ENCODE measurements around the gene PELI3. TPM values are rescaled to one million over a fixed set of nuclear protein-coding genes. Genes with fewer than 3 reads are reported as not detected.

The PELI3 gene
- total and polyA plus RNA-seq, 2 donors: 7.6 to 22.5 TPM

DNA sequence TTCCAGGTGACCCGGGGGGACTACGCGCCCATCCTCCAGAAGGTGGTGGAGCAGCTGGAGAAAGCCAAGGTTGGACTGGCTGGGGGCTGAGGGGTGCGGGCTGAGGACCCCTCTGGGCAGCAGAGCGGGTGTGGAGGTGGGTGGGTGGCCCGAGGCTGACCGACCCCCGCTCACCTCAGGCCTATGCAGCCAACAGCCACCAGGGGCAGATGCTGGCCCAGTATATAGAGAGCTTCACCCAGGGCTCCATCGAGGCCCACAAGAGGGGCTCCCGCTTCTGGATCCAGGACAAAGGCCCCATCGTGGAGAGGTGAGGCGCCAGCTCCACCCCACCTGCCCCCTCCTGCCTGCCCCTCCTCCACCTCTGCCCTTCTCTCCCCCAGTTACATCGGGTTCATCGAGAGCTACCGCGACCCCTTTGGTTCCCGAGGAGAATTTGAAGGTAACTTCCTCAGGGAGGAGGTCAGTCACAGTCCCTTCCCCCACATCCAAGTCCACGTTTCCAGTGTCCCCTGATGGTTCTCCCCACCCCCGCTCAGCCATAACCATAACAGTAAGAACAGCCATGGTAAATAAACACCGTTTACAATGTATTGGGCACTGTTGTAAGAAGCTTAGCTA is 24.7 kb downstream of the PELI3 start:
- no peak overlapping the region for H3K4me3 ChIP-seq (ENCODE audit: low read depth, low read length)
- 63% methylated on average over 20 of the region's 20 CpGs for WGBS

DNA sequence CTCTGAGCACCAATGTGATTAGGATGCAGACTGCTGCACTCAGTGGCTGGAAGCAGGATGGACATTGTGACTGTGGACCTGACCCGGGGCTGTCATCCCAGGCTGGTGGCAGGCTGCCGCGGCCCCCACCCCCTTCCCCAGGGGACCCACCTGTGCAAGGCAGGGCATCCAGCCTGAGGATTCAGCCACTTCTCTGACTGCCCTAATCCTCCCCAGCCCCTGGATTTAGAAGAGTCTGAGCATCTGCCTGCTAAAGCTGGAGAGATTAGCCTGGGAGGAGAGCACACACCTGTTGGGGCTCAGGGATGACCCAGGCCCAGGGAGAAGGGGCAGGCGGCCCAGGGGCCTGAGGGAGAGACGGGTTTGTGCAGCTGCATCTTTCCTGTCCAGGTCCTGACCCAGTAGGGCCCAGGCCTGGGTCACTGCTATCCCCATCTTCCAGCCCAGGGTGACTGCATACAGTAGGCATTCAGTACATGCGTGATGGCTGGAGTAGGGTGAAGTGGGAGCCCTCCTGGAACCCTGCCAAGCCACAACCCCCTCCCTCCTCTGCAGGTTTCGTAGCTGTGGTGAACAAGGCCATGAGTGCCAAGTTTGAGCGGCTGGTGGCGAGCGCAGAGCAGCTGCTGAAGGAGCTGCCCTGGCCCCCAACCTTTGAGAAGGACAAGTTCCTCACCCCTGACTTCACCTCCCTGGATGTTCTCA is 25.6 kb downstream of the PELI3 start:
- H3K4me1 ChIP-seq (ENCODE audit: insufficient read depth): no peaks in the 10 kb centered on the region
- peaks cover 4% of the 10 kb centered on the region for H3K36me3 ChIP-seq (ENCODE audit: insufficient read depth)
- no peak overlapping the region for H3K4me3 ChIP-seq (ENCODE audit: low read depth, low read length)
- DNase-seq (ENCODE audit: extremely low spot score): no peak
- 92% methylated on average over 10 of the region's 10 CpGs for WGBS
- H3K27ac ChIP-seq (ENCODE audit: low read depth): no peak overlapping the region

More for the DNA sequence above, 24.7 kb downstream of the PELI3 start:
- H3K36me3 ChIP-seq (ENCODE audit: insufficient read depth): peaks cover 4% of the 10 kb centered on the region
- H3K4me1 ChIP-seq (ENCODE audit: insufficient read depth): no peaks in the 10 kb centered on the region
- H3K27ac ChIP-seq (ENCODE audit: low read depth): no peak overlapping the region
- no peak for DNase-seq (ENCODE audit: extremely low spot score)

DNA sequence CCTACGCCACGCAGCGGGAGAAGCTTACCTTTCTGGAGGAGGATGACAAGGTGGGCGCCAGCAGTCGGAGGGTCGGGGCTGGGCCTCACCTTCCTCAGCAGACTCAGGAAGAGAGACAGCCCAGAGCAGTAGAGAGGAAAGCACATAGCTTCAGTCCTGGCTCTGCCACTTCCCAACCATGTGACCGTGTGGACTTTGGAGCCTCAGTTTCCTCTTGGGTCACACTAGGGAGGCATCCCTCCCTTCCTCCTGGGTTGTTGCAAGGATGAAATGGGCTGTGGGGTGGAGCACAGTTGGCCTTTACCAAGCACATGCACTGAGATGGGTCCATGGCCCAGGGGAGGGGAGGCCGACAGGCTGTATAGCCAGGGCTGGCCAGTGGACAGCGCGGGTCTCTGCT is 26.4 kb downstream of the PELI3 start:
- WGBS: 96% methylated on average over 10 of the region's 10 CpGs
- peaks cover 4% of the 10 kb centered on the region for H3K36me3 ChIP-seq (ENCODE audit: insufficient read depth)
- DNase-seq (ENCODE audit: extremely low spot score): no peak
- no peak overlapping the region for H3K4me3 ChIP-seq (ENCODE audit: low read depth, low read length)
- H3K4me1 ChIP-seq (ENCODE audit: insufficient read depth): no peaks in the 10 kb centered on the region
- no peak overlapping the region for H3K27ac ChIP-seq (ENCODE audit: low read depth)

DNA sequence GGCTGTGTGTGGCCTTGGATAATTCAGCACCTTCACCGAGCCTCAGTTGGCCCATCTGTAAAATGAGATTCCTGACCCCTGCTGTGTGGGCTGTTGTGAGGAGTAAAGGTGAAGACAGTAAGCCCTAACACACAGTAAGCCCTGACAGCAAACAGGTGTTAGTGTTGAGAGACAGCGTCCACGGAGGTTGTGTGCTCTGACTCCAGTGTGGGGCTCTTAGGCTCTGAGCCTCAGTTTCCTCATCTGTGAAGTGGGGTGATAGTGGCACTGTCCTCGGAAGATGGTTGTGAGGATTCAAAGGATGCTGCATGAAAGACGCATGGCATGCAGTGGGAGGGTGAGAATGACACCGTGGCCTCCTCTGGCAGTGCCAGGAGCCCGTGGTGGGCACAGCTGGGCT is 27.8 kb downstream of the PELI3 start:
- no peaks in the 10 kb centered on the region for H3K4me1 ChIP-seq (ENCODE audit: insufficient read depth)
- no peak overlapping the region for H3K27ac ChIP-seq (ENCODE audit: low read depth)
- no peak overlapping the region for H3K4me3 ChIP-seq (ENCODE audit: low read depth, low read length)
- no peaks in the 10 kb centered on the region for H3K36me3 ChIP-seq (ENCODE audit: insufficient read depth)
- DNase-seq (ENCODE audit: extremely low spot score): no peak
- 85% methylated on average over 7 of the region's 7 CpGs for WGBS

DNA sequence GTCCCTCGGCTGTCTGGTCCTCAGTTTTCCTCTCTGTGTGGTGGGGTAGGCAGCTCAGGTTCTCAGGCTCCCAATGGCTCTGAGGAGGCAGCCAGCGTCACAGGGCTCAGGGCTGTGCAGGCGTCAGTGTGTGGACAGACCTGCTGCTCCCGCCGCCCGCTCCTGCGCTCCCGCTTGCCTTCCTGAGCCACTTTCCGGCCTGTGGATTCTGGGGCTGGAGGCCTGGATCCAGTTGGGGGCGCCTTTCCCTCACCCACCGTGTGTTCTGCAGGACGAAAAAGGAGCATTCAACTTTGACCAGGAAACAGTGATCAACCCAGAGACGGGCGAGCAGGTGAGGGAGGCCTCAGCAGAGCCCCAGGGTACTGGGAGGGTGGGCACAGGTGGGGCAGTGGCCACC is 28.2 kb downstream of the PELI3 start:
- WGBS: 87% methylated on average over 14 of the region's 14 CpGs
- no peak overlapping the region for H3K4me3 ChIP-seq (ENCODE audit: low read depth, low read length)
- no peak overlapping the region for H3K27ac ChIP-seq (ENCODE audit: low read depth)
- no peak for DNase-seq (ENCODE audit: extremely low spot score)
- no peaks in the 10 kb centered on the region for H3K36me3 ChIP-seq (ENCODE audit: insufficient read depth)
- no peaks in the 10 kb centered on the region for H3K4me1 ChIP-seq (ENCODE audit: insufficient read depth)

DNA sequence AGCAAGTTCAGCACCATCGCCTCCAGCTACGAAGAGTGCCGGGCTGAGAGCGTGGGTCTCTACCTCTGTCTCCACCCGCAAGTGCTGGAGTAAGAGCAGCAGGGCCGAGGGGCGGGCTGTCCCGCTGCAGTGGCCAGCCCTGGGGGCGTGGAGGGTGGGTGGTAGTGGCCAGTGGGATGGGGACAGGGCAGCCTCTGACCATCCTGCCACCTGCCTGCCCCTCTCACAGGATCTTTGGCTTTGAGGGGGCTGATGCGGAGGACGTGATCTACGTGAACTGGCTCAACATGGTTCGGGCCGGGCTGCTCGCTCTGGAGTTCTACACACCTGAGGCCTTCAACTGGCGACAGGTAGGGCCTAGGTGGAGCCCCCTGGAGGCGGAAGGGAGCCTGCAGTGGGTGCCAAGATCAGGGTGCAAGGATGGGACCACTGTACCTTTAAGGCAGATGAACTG is 28.7 kb downstream of the PELI3 start:
- 92% methylated on average over 17 of the region's 17 CpGs for WGBS
- no peak overlapping the region for H3K4me3 ChIP-seq (ENCODE audit: low read depth, low read length)
- no peak for DNase-seq (ENCODE audit: extremely low spot score)
- no peak overlapping the region for H3K27ac ChIP-seq (ENCODE audit: low read depth)
- no peaks in the 10 kb centered on the region for H3K4me1 ChIP-seq (ENCODE audit: insufficient read depth)
- H3K36me3 ChIP-seq (ENCODE audit: insufficient read depth): no peaks in the 10 kb centered on the region

DNA sequence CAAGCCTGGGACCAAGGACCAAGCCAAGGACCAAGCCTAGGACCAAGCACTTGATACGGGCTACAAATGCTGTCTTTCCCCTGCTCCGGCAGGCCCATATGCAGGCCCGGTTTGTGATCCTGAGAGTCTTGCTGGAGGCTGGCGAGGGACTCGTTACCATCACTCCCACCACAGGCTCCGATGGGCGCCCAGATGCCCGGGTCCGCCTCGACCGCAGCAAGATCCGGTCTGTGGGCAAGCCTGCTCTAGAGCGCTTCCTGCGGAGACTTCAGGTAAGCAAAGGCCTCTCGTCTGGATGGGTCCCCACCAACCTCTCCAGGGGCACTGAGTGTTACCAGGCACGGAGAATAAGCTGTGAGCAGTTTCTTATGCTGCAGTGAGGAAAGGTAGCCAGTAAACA is 30.5 kb downstream of the PELI3 start:
- Histone ChIP-seq H3K4me3 (ENCODE audit: low read depth, low read length) (no peak overlapping the region), H3K36me3 (ENCODE audit: insufficient read depth) (no peaks in the 10 kb centered on the region), H3K27ac (ENCODE audit: low read depth) (no peak overlapping the region), H3K4me1 (ENCODE audit: insufficient read depth) (no peaks in the 10 kb centered on the region)
- 96% methylated on average over 16 of the region's 16 CpGs for WGBS
- DNase-seq (ENCODE audit: extremely low spot score): no peak

DNA sequence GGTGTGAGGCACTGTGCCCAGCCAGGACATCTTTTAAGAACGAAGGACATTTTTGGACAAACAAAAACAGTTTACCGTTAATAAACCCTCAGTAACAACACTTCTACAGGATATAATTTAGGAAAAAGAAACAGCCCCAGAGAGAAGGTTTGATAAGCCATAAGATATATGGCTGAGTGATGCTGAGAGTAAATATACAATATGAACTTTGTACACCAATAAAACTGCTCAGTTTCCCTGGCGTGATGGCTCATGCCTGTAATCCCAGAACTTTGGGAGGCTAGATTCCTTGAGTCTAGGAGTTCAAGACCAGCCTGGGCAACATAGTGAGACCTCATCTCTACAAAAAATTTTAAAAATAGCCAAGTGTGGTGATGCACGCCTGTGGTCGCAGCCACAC is 31.8 kb downstream of the PELI3 start:
- no peaks in the 10 kb centered on the region for H3K4me1 ChIP-seq (ENCODE audit: insufficient read depth)
- 88% methylated on average over 5 of the region's 5 CpGs for WGBS
- H3K27ac ChIP-seq (ENCODE audit: low read depth): no peak overlapping the region
- no peak overlapping the region for H3K4me3 ChIP-seq (ENCODE audit: low read depth, low read length)
- DNase-seq (ENCODE audit: extremely low spot score): no peak
- no peaks in the 10 kb centered on the region for H3K36me3 ChIP-seq (ENCODE audit: insufficient read depth)

DNA sequence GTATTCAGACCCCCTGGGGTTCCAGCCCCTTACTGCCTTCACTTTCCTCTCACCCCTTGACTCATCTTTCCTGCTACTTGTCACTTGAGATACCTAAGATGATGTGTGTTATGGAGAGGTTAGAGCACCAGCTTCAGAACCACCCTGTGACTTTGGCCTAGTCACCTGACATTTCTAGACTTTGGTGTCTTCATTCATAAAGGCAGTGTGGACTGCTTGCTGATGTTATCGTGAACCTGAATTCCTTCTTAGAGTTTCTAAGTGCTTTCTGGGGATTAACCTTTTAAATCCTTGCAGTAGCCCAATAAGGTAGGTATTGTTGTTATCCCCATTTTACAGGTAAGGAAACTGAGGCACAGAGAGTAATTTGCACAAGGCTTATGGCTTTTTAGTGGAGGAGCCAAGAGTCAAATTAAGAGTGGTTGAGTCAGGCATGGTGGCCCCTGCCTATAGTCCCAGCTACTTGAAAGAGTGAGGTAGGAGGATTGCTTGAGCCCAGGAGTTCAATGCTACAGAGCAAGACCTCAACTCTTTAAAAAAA is 38.6 kb downstream of the PELI3 start:
- WGBS: 61% methylated on average over 1 of the region's 1 CpG
- no peak for DNase-seq (ENCODE audit: extremely low spot score)
- H3K36me3 ChIP-seq (ENCODE audit: insufficient read depth): no peaks in the 10 kb centered on the region
- H3K4me1 ChIP-seq (ENCODE audit: insufficient read depth): no peaks in the 10 kb centered on the region
- no peak overlapping the region for H3K4me3 ChIP-seq (ENCODE audit: low read depth, low read length)
- no peak overlapping the region for H3K27ac ChIP-seq (ENCODE audit: low read depth)

DNA sequence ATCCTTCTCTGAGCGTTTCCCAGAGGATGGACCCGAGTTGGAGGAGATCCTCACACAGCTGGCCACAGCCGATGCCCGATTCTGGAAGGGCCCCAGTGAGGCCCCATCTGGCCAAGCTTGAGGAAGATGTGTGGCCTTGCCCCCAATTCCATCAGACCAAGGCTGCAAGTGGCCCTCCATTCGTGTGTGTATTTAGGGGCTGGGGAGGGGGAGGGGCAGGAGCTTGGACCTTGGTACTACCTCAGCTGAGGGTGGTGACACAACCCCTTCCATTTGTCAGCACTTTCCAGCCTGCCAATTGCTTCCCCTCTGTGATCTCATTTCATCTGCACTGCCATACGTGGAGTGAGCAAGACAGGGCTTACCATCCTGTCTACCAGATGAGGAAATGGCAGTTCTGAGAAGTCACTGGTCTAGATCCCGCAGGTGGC is 42.4 kb downstream of the PELI3 start:
- Histone ChIP-seq H3K4me1 (ENCODE audit: insufficient read depth) (no peaks in the 10 kb centered on the region), H3K36me3 (ENCODE audit: insufficient read depth) (no peaks in the 10 kb centered on the region), H3K4me3 (ENCODE audit: low read depth, low read length) (no peak overlapping the region), H3K27ac (ENCODE audit: low read depth) (no peak overlapping the region)
- WGBS: 80% methylated on average over 7 of the region's 7 CpGs
- DNase-seq (ENCODE audit: extremely low spot score): no peak

DNA sequence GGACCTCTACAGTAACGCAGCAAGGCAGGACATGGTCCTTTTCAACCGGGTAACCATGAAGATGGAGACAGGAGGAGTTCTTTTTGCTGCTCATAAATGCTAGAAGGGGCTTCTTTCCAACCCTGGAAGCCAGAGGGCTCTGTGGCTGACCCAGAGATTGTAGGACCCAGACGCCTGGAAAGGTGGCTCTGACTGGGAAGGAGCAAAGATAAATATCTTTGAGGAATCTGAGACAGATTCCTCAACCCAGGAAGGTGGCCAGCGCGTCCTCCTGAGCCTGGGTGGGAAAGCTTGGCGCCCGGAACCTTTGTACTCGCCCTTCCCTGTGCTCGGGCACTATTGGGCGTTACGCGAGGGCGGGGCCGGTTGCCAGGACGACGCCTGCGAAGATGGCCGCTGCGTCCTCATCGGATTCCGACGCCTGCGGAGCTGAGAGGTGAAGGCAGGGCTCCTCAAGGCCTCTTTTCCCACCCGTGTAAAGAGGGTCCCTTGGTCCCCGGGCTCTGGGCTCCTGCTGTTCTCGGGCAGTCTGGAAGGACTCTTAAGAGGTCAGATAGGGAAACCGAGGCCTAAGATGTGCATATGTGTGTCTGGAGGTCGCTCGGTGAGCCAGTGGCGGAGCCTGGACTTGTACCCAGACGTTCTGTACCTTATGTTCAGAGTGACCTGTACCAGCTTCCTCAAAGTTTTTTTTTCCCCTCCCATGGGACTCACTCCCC is 43.7 kb downstream of the PELI3 start, which contains the start of gene BBS1:
BBS1 (plus strand) TSS at position 365 of the 719 bp plus-strand sequence; CDS start at position 390, 25 bp downstream.
- no peaks in the 10 kb centered on the region for H3K36me3 ChIP-seq (ENCODE audit: insufficient read depth)
- H3K27ac ChIP-seq (ENCODE audit: low read depth): no peak within 1 kb of the TSS
- peak within 1 kb of the TSS; percentile 67 for H3K4me3 ChIP-seq (ENCODE audit: low read depth, low read length)
- under 1% methylated on average over 31 of the region's 31 CpGs for WGBS
- DNase-seq (ENCODE audit: extremely low spot score): peak; percentile 63
- no peaks in the 10 kb centered on the region for H3K4me1 ChIP-seq (ENCODE audit: insufficient read depth)

DNA sequence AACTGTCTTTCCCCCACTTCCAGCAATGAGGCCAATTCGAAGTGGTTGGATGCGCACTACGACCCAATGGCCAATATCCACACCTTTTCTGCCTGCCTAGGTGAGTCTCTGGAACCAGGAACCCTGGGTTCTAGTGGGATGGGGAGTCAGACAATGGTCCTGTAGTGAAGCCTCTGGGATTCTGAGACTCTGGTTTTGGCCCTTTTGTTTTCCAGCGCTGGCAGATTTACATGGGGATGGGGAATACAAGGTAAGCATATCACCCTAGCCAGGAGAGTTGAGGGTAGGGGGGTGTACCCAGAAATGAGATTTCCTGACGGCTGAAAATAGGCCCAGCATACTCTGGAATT is 44.3 kb downstream of the PELI3 start:
- no peak for DNase-seq (ENCODE audit: extremely low spot score)
- no peak overlapping the region for H3K27ac ChIP-seq (ENCODE audit: low read depth)
- 6% methylated on average over 5 of the region's 5 CpGs for WGBS

DNA sequence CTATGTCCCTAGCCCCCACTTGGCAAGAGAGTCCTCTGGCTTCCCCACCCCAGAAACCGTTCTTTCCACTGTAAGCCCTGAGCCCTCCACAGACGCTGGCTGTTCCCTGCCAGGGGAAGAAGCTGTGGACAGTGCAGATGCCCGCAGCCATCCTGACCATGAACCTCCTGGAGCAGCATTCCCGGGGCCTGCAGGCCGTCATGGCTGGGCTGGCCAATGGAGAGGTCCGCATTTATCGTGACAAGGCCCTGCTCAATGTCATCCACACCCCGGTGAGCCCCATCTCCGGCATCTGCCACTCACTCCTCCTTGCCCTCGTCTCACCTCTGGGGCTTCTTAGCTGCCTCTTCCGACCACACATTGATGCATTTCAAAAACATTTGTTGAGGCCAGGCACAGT is 56.9 kb downstream of the PELI3 start:
- Histone ChIP-seq H3K4me1 (ENCODE audit: insufficient read depth) (no peaks in the 10 kb centered on the region), H3K4me3 (ENCODE audit: low read depth, low read length) (no peak overlapping the region), H3K36me3 (ENCODE audit: insufficient read depth) (peaks cover 4% of the 10 kb centered on the region), H3K27ac (ENCODE audit: low read depth) (no peak overlapping the region)
- no peak for DNase-seq (ENCODE audit: extremely low spot score)
- 77% methylated on average over 11 of the region's 11 CpGs for WGBS

More for the DNA sequence above, 44.3 kb downstream of the PELI3 start:
- Histone ChIP-seq H3K4me1 (ENCODE audit: insufficient read depth) (no peaks in the 10 kb centered on the region), H3K4me3 (ENCODE audit: low read depth, low read length) (peak overlapping the region; percentile 67), H3K36me3 (ENCODE audit: insufficient read depth) (no peaks in the 10 kb centered on the region)
